ENCODE data around the gene SPOCK2. TPM values are rescaled to one million over a fixed set of nuclear protein-coding genes. Genes with fewer than 3 reads are reported as not detected.

The SPOCK2 gene
- total RNA-seq, 1 donor from 2014 or later = 0.54 TPM

GRCh38 chr10:72041491-72041890 is 46.9 kb downstream of the SPOCK2 start:
- TF ChIP-seq CTCF (IDR thresholded peaks at IDR 0.05) = no peak
- no peak overlapping the region for H3K4me3 Mint-ChIP-seq (ENCODE audit: unreplicated experiment)
- no peaks in the 10 kb centered on the region for H3K36me3 Mint-ChIP-seq (ENCODE audit: unreplicated experiment)
- H3K27ac Mint-ChIP-seq (ENCODE audit: unreplicated experiment) = no peak overlapping the region
- no peak for DNase-seq (ENCODE audit: extremely low spot score, unreplicated experiment)
- H3K9me3 Mint-ChIP-seq (ENCODE audit: unreplicated experiment) = peaks cover 3% of the 10 kb centered on the region
- H3K27me3 Mint-ChIP-seq (ENCODE audit: unreplicated experiment) = no peaks in the 10 kb centered on the region
- H3K4me1 Mint-ChIP-seq (ENCODE audit: unreplicated experiment) = peaks cover 23% of the 10 kb centered on the region

- DNase-seq (ENCODE audit: extremely low spot score, unreplicated experiment) = no peak
- Mint-ChIP-seq H3K4me1 (ENCODE audit: unreplicated experiment) (peaks cover 19% of the 10 kb centered on the region), H3K36me3 (ENCODE audit: unreplicated experiment) (no peaks in the 10 kb centered on the region), H3K4me3 (ENCODE audit: unreplicated experiment) (no peak overlapping the region), H3K27me3 (ENCODE audit: unreplicated experiment) (no peaks in the 10 kb centered on the region), H3K9me3 (ENCODE audit: unreplicated experiment) (no peaks in the 10 kb centered on the region), H3K27ac (ENCODE audit: unreplicated experiment) (peak overlapping the region; percentile 57)
- TF ChIP-seq CTCF (IDR thresholded peaks at IDR 0.05) = no peak
These were observed 49.0 kb downstream of the SPOCK2 start for GRCh38 chr10:72039377-72039776.

- H3K36me3 Mint-ChIP-seq (ENCODE audit: unreplicated experiment) = no peaks in the 10 kb centered on the region
- no peaks in the 10 kb centered on the region for H3K27me3 Mint-ChIP-seq (ENCODE audit: unreplicated experiment)
- peaks cover 19% of the 10 kb centered on the region for H3K4me1 Mint-ChIP-seq (ENCODE audit: unreplicated experiment)
- no peak for DNase-seq (ENCODE audit: extremely low spot score, unreplicated experiment)
- H3K4me3 Mint-ChIP-seq (ENCODE audit: unreplicated experiment) = no peak overlapping the region
- no peak for TF ChIP-seq CTCF (IDR thresholded peaks at IDR 0.05)
- H3K27ac Mint-ChIP-seq (ENCODE audit: unreplicated experiment) = peak overlapping the region; percentile 57
- no peaks in the 10 kb centered on the region for H3K9me3 Mint-ChIP-seq (ENCODE audit: unreplicated experiment)
These were observed 49.8 kb downstream of the SPOCK2 start for GRCh38 chr10:72038458-72039001.

- H3K9me3 Mint-ChIP-seq (ENCODE audit: unreplicated experiment) = no peaks in the 10 kb centered on the region
- no peaks in the 10 kb centered on the region for H3K27me3 Mint-ChIP-seq (ENCODE audit: unreplicated experiment)
- no peak for TF ChIP-seq CTCF (IDR thresholded peaks at IDR 0.05)
- no peak overlapping the region for H3K27ac Mint-ChIP-seq (ENCODE audit: unreplicated experiment)
- H3K4me3 Mint-ChIP-seq (ENCODE audit: unreplicated experiment) = no peak overlapping the region
- no peaks in the 10 kb centered on the region for H3K36me3 Mint-ChIP-seq (ENCODE audit: unreplicated experiment)
- DNase-seq (ENCODE audit: extremely low spot score, unreplicated experiment) = no peak
- H3K4me1 Mint-ChIP-seq (ENCODE audit: unreplicated experiment) = peaks cover 13% of the 10 kb centered on the region
These were observed 50.5 kb downstream of the SPOCK2 start for GRCh38 chr10:72037811-72038210.

- Mint-ChIP-seq H3K36me3 (ENCODE audit: unreplicated experiment) (no peaks in the 10 kb centered on the region), H3K9me3 (ENCODE audit: unreplicated experiment) (no peaks in the 10 kb centered on the region), H3K27ac (ENCODE audit: unreplicated experiment) (no peak overlapping the region), H3K4me1 (ENCODE audit: unreplicated experiment) (peaks cover 11% of the 10 kb centered on the region), H3K27me3 (ENCODE audit: unreplicated experiment) (no peaks in the 10 kb centered on the region), H3K4me3 (ENCODE audit: unreplicated experiment) (no peak overlapping the region)
- no peak for TF ChIP-seq CTCF (IDR thresholded peaks at IDR 0.05)
- DNase-seq (ENCODE audit: extremely low spot score, unreplicated experiment) = no peak
These were observed 51.1 kb downstream of the SPOCK2 start for GRCh38 chr10:72037266-72037665.
